Gastrocnemius medialis (tissue), 4 donors: Measurements from ENCODE around the gene RPL3. TPM values are rescaled to one million over a fixed set of nuclear protein-coding genes. Genes with fewer than 3 reads are reported as not detected.

Source experiments
- ATAC-seq, 2 donors: fragments of 150-250 bp; one replicate each; pipeline ENCODE4 v1.9.1; 2016
- DNase-seq, 2 donors: peaks; one replicate each; pipeline ENCODE4 v3.0.0-alpha.2; 2019
- H3K27ac ChIP-seq, 4 donors: fragments of 200-600 bp; sonication (generic); 1 replicate in 1 of 4; 2 replicates in 3 of 4; pipeline ENCODE4 v1.5.1; 2016 to 2018; ENCODE audit warnings: mild to moderate bottlenecking in 2 of 4, moderate library complexity in 1 of 4
- H3K27me3 ChIP-seq, 3 donors: fragments of 200-600 bp; sonication (generic) in 2 of 3; 1 replicate in 1 of 3; 2 replicates in 2 of 3; pipeline versions ENCODE4 v1.5.1 to v1.6.0; 2016 to 2019; ENCODE audit warnings: mild to moderate bottlenecking in 1 of 3, moderate library complexity in 1 of 3
- H3K36me3 ChIP-seq, 2 donors: fragments of 200-600 bp; sonication (generic) in 1 of 2; one replicate each; pipeline ENCODE4 v1.5.1; 2017 to 2018
- H3K4me1 ChIP-seq, 2 donors: fragments of 200-600 bp; sonication (generic) in 1 of 2; one replicate each; pipeline ENCODE4 v1.5.1; 2016 to 2017; ENCODE audit warnings: mild to moderate bottlenecking in 2 of 2
- H3K4me3 ChIP-seq, 4 donors: fragments of 200-600 bp; sonication (generic) in 3 of 4; 1 replicate in 1 of 4; 2 replicates in 3 of 4; pipeline ENCODE4 v1.5.1; 2016 to 2019; ENCODE audit warnings: mild to moderate bottlenecking in 2 of 4
- H3K9me3 ChIP-seq, 3 donors: fragments of 200-600 bp; sonication (generic) in 2 of 3; 1 replicate in 1 of 3; 2 replicates in 2 of 3; pipeline ENCODE4 v1.5.1; 2016 to 2019
- CTCF ChIP-seq, 5 experiments: fragments of 450-650 bp in 3 of 5; fragments of 200-600 bp in 2 of 5; sonication (generic) in 2 of 5; IDR thresholded peaks in 4 of 5; conservative IDR thresholded peaks in 1 of 5; 1 replicate in 4 of 5; 2 replicates in 1 of 5; pipeline ENCODE4 v1.5.1; 2016 to 2019; ENCODE audit warnings: antibody characterized with exemption in 5 of 5, mild to moderate bottlenecking in 3 of 5, moderate library complexity in 3 of 5
- POLR2A ChIP-seq, 2 donors: fragments of 450-650 bp; IDR thresholded peaks; one replicate each; pipeline ENCODE4 v1.6.1; 2017; ENCODE audit warnings: antibody characterized with exemption in 2 of 2, mild to moderate bottlenecking in 2 of 2, moderate library complexity in 2 of 2
- in situ Hi-C, 4 donors: fragments of 200-750 bp; cut with MboI; loops; one replicate each; pipeline versions ENCODE4 v1.15.0 to v1.8.0; 2017; ENCODE audit warnings: low sequenced_read_pairs in 4 of 4
- intact Hi-C: fragments of 100-400 bp; cut with DNase I; formaldehyde crosslinking; loops from one replicate; pipeline ENCODE4 v1.15.1; 2023; ENCODE audit warnings: low total_unique reads
- total RNA-seq, 4 donors: library from RNA; depleted of rRNA; stranded (reverse); fragments of >200 nt; gene quantifications; one replicate each; pipeline versions ENCODE4 v1.1.0 to v1.2.3, GENCODE V29; 2016

Gene RPL3
- total RNA-seq, 4 donors from 2014 or later = 261 to 680 (median 391) TPM

- intact Hi-C loops = no loop called here
- Histone ChIP-seq H3K27ac (peak overlapping the region in 3 of 4 donors; percentile 49 to 61 (median 53)), H3K4me3 (peak overlapping the region in 2 of 4 donors; percentile 23 to 25), H3K9me3 (no peaks in the 10 kb centered on the region), H3K36me3 (no peaks in the 10 kb centered on the region), H3K27me3 (no peaks in the 10 kb centered on the region), H3K4me1 (peaks cover 22 to 47% of the 10 kb centered on the region in 2 donors)
- DNase-seq (no peak), ATAC-seq (no peak)
- TF ChIP-seq CTCF (IDR thresholded peaks at IDR 0.05 in 4 of 5, conservative IDR thresholded peaks at IDR 0.05 in 1 of 5) (no peak), POLR2A (IDR thresholded peaks at IDR 0.05) (no peak)
- in situ Hi-C loops = loop anchor here in 1 of 4 donors (25.0 kb wide), 1 partner anchor 212 kb away; the partner anchor contains the start of genes ATF4 and MIEF1
Observed at GRCh38 chr22:39299829-39300178, 19.6 kb downstream of the RPL3 start.

GRCh38 chr22:39298241-39298987 is 21.0 kb downstream of the RPL3 start:
- peak overlapping the region; percentile 55 to 66 (median 62) for H3K27ac ChIP-seq
- TF ChIP-seq CTCF (IDR thresholded peaks at IDR 0.05 in 4 of 5, conservative IDR thresholded peaks at IDR 0.05 in 1 of 5) (no peak), POLR2A (IDR thresholded peaks at IDR 0.05) (no peak)
- peaks cover 22 to 47% of the 10 kb centered on the region in 2 donors for H3K4me1 ChIP-seq
- no peak for DNase-seq
- no peaks in the 10 kb centered on the region for H3K9me3 ChIP-seq
- intact Hi-C loops (no loop called here), in situ Hi-C loops (no loop called here)
- H3K4me3 ChIP-seq = no peak overlapping the region
- H3K36me3 ChIP-seq = no peaks in the 10 kb centered on the region
- no peak for ATAC-seq
- no peaks in the 10 kb centered on the region for H3K27me3 ChIP-seq

- Histone ChIP-seq H3K27ac (peak overlapping the region; percentile 55 to 66 (median 62)), H3K36me3 (no peaks in the 10 kb centered on the region), H3K27me3 (no peaks in the 10 kb centered on the region), H3K4me3 (no peak overlapping the region), H3K9me3 (no peaks in the 10 kb centered on the region), H3K4me1 (peaks cover 25 to 47% of the 10 kb centered on the region in 2 donors)
- TF ChIP-seq CTCF (IDR thresholded peaks at IDR 0.05 in 4 of 5, conservative IDR thresholded peaks at IDR 0.05 in 1 of 5) (no peak), POLR2A (IDR thresholded peaks at IDR 0.05) (no peak)
- DNase-seq (no peak), ATAC-seq (no peak)
- intact Hi-C loops = no loop called here
- in situ Hi-C loops = no loop called here
Observed at GRCh38 chr22:39297490-39298240, 21.8 kb downstream of the RPL3 start.

- intact Hi-C loops (no loop called here), in situ Hi-C loops (no loop called here)
- no peaks in the 10 kb centered on the region for H3K36me3 ChIP-seq
- no peak for TF ChIP-seq POLR2A (IDR thresholded peaks at IDR 0.05)
- TF ChIP-seq CTCF (IDR thresholded peaks at IDR 0.05 in 4 of 5, conservative IDR thresholded peaks at IDR 0.05 in 1 of 5) = no peak
- no peaks in the 10 kb centered on the region for H3K27me3 ChIP-seq
- peaks cover 31 to 48% of the 10 kb centered on the region in 2 donors for H3K4me1 ChIP-seq
- ATAC-seq (no peak), DNase-seq (no peak)
- H3K4me3 ChIP-seq = no peak overlapping the region
- no peaks in the 10 kb centered on the region for H3K9me3 ChIP-seq
- peak overlapping the region; percentile 55 to 66 (median 62) for H3K27ac ChIP-seq
Observed at GRCh38 chr22:39296981-39297489, 22.4 kb downstream of the RPL3 start.
